NT2/D1 (cell line): ENCODE measurements around the gene ZNF414.

Source experiments
- SUZ12 ChIP-seq: IDR thresholded peaks from 2 replicates; pipeline ENCODE4 v1.6.1; 2011; ENCODE audit not compliant: insufficient read length, insufficient read depth; ENCODE audit errors: extremely low read depth
- YY1 ChIP-seq: IDR thresholded peaks from 2 replicates; pipeline ENCODE4 v1.6.1; 2011; ENCODE audit not compliant: insufficient read length, insufficient read depth
- ZNF274 ChIP-seq: IDR thresholded peaks from 2 replicates; pipeline ENCODE4 v1.6.1; 2011; ENCODE audit warnings: mild to moderate bottlenecking, low read depth, low read length

DNA sequence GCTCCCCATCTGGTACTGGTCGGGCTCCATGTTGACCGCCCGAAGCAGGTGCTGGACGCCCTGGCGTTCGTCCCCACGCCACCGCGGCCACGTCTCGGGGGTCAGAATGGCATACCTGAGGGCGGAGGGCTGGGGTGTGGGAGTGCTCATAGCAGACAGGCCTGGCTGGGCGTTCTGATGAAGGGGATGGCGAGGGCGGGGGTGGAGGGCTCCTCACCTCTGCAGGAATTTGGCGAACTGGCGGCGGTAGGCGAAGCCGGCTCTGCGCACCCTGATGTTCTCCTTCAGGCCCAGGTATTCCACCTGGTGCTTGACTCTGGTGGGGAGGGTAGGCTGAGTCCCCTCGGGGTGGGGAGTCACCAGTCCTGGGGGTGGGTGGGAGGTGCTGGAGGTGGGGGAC lies 22.3 kb upstream of the ZNF414 start:
- no peak for TF ChIP-seq YY1
- TF ChIP-seq SUZ12: no peak
- no peak for TF ChIP-seq ZNF274
